ENCODE data around the gene ADCY2.
A peak's percentile ranks its signal among the peaks of the same experiment; 100 is the strongest.

Gene ADCY2

GRCh38 chr5:7745882-7746610 lies 350.1 kb downstream of the ADCY2 start:
- DNase-seq (ENCODE audit: low read depth), result peak; percentile 19

- DNase-seq (ENCODE audit: low read depth), result no peak
Observed at GRCh38 chr5:7747728-7748127, 351.8 kb downstream of the ADCY2 start.

GRCh38 chr5:7749626-7750025 lies 353.7 kb downstream of the ADCY2 start:
- no peak for DNase-seq (ENCODE audit: low read depth)

GRCh38 chr5:7751874-7752273 lies 355.9 kb downstream of the ADCY2 start:
- no peak for DNase-seq (ENCODE audit: low read depth)

GRCh38 chr5:7753181-7753580 lies 357.2 kb downstream of the ADCY2 start:
- no peak for DNase-seq (ENCODE audit: low read depth)

- DNase-seq (ENCODE audit: low read depth), result no peak
Observed at GRCh38 chr5:7753596-7753995, 357.7 kb downstream of the ADCY2 start.

GRCh38 chr5:7754490-7754889 lies 358.6 kb downstream of the ADCY2 start:
- DNase-seq (ENCODE audit: low read depth), result no peak

- DNase-seq (ENCODE audit: low read depth), result no peak
Observed at GRCh38 chr5:7754997-7755596, 359.2 kb downstream of the ADCY2 start.

GRCh38 chr5:7755958-7756357 lies 360.0 kb downstream of the ADCY2 start:
- DNase-seq (ENCODE audit: low read depth), result no peak

- DNase-seq (ENCODE audit: low read depth), result no peak
Observed at GRCh38 chr5:7756453-7756852, 360.5 kb downstream of the ADCY2 start.

GRCh38 chr5:7759257-7759871 lies 363.4 kb downstream of the ADCY2 start:
- no peak for DNase-seq (ENCODE audit: low read depth)

GRCh38 chr5:7759951-7760580 lies 364.1 kb downstream of the ADCY2 start:
- DNase-seq (ENCODE audit: low read depth), result no peak

- no peak for DNase-seq (ENCODE audit: low read depth)
Observed at GRCh38 chr5:7762267-7762666, 366.3 kb downstream of the ADCY2 start.

GRCh38 chr5:7763621-7764072 lies 367.7 kb downstream of the ADCY2 start:
- no peak for DNase-seq (ENCODE audit: low read depth)

GRCh38 chr5:7764452-7764851 lies 368.5 kb downstream of the ADCY2 start:
- no peak for DNase-seq (ENCODE audit: low read depth)

- no peak for DNase-seq (ENCODE audit: low read depth)
Observed at GRCh38 chr5:7770436-7770835, 374.5 kb downstream of the ADCY2 start.

GRCh38 chr5:7772141-7772540 lies 376.2 kb downstream of the ADCY2 start:
- DNase-seq (ENCODE audit: low read depth), result no peak

GRCh38 chr5:7773178-7773577 lies 377.2 kb downstream of the ADCY2 start:
- DNase-seq (ENCODE audit: low read depth), result no peak

- no peak for DNase-seq (ENCODE audit: low read depth)
Observed at GRCh38 chr5:7776442-7776841, 380.5 kb downstream of the ADCY2 start.

GRCh38 chr5:7779019-7780005 lies 383.4 kb downstream of the ADCY2 start:
- DNase-seq (ENCODE audit: low read depth), result no peak

- DNase-seq (ENCODE audit: low read depth), result no peak
Observed at GRCh38 chr5:7781899-7782298, 386.0 kb downstream of the ADCY2 start.
